Psoas muscle (tissue), 8 donors: ENCODE measurements around the gene INPP5K. TPM values are rescaled to one million over a fixed set of nuclear protein-coding genes. Genes with fewer than 3 reads are reported as not detected.
A peak's percentile ranks its signal among the peaks of the same experiment; 100 is the strongest.

Experiments used
- ATAC-seq, 4 donors: fragments of 200-7000 bp; cut with Tn5 transposase; one replicate each; pipeline ENCODE4 v1.9.1; 2020; ENCODE audit warnings: moderate library complexity in 3 of 4, mild to moderate bottlenecking in 2 of 4
- DNase-seq, 2 donors: peaks; one replicate each; pipeline ENCODE4 v3.0.0-alpha.2; 2020
- H3K27ac ChIP-seq: fragments of 200-600 bp; one replicate; pipeline ENCODE4 v1.8.0; 2022
- H3K27me3 ChIP-seq, 3 donors: fragments of 200-600 bp in 1 of 3; one replicate each; pipeline versions ENCODE4 v1.6.1 to v1.8.0; 2013 to 2022; ENCODE audit warnings: low read length in 2 of 3, mild to moderate bottlenecking in 2 of 3, moderate library complexity in 1 of 3; ENCODE audit not compliant: insufficient read depth in 3 of 3
- H3K36me3 ChIP-seq, 2 donors: fragments of 200-600 bp in 1 of 2; one replicate each; pipeline versions ENCODE4 v1.6.1 to v1.8.0; 2013 to 2022; ENCODE audit warnings: low read depth in 1 of 2, mild to moderate bottlenecking in 1 of 2, moderate library complexity in 1 of 2; ENCODE audit not compliant: insufficient read depth in 1 of 2
- H3K4me1 ChIP-seq: fragments of 200-600 bp; one replicate; pipeline ENCODE4 v1.8.0; 2022
- H3K4me3 ChIP-seq: fragments of 200-600 bp; one replicate; pipeline ENCODE4 v1.8.0; 2022; ENCODE audit warnings: mild to moderate bottlenecking
- H3K9me3 ChIP-seq: fragments of 200-600 bp; one replicate; pipeline ENCODE4 v1.8.0; 2022
- WGBS, 3 donors: extraction: QIAGEN DNeasy Blood & Tissue Kit; methylation state at CpG; one replicate each; pipeline versions ENCODE4 v1.1.6 to v1.1.7; 2013; 5-methylcytosine and 5-hydroxymethylcytosine counted together
- intact Hi-C, 2 donors: fragments of 100-400 bp; cut with DNase I; formaldehyde crosslinking; loops; one replicate each; pipeline versions ENCODE4 v1.11.0 to v1.14.2; 2022
- polyA plus RNA-seq, 3 donors: library from polyadenylated mRNA; stranded (reverse); fragments of 200-250 nt; gene quantifications; one replicate each; pipeline ENCODE4 v1.2.3, GENCODE V29; 2013
- total RNA-seq, 4 donors: library from RNA; stranded (reverse); fragmentation: NEBNext Ultra II Directional in 2 of 4; extraction: Animal tissue kit (Norgen Biotek cat#: 25700) in 2 of 4; gene quantifications; one replicate each; pipeline versions ENCODE4 v1.2.1 to v1.2.4, GENCODE V29; 2021 to 2023
- TF ChIP-seq, protein P1 (sequence below): fragments of 200-600 bp; IDR thresholded peaks from one replicate; pipeline ENCODE4 v1.8.0; 2022; ENCODE audit warnings: antibody characterized with exemption
- donor health status: healthy with polysubstance abuse.
- donor health status: DM: no; HTN: no; CAD: no; lungs with moderate emphysema.
- donor health status: Bipolar disorder and iron deficiency.
- donor health status: healthy.
- donor health status: DM: yes; HTN: yes; CAD: no.
- donor health status: DM: no; HTN: no; CAD: no.
- donor health status: DM: no; HTN: no; CAD: no.
- donor health status: DM: yes; HTN: yes; CAD: no.

Gene INPP5K
- total and polyA plus RNA-seq, 7 donors = 25.6 to 45.4 (median 38.9) TPM

DNA sequence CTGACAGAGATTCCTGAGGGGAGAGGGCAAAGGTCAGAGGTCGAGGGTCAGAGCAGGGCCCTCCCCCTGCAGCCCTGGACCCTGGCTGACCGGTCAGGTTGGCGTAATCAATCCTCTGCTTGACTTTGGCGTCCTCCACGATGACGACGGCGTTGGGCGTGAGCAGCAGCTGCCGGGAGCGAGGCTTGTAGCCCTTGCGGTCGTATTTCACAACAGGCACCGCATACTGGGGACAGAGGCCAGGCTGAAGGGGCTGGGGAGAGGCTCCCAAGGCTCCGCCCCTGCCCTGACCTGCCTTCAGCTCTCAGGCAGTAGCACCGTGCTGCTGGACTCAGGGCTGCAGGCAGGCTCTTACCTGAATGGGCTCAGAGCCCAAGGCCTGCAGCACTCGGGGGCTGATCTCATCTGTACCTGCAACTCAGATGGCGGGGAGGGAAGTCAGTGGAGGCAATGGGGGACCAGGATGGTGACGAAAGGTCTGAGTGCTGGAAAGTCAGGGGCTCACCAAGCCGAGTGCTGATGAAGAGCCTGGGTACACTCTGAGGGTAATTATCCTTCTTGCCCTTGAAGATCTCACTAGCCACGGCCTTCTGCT is 48.4 kb downstream of the INPP5K start:
- DNase-seq = peak; percentile 84 to 95
- Histone ChIP-seq H3K27ac (peak overlapping the region; percentile 56), H3K9me3 (no peaks in the 10 kb centered on the region), H3K4me1 (peaks cover 9% of the 10 kb centered on the region), H3K27me3 (no peaks in the 10 kb centered on the region), H3K4me3 (no peak overlapping the region), H3K36me3 (peaks cover 0 to 81% of the 10 kb centered on the region in 2 donors)
- WGBS, 3 donors = 31 to 49% (median 45%) methylated on average over 21 of the region's 21 CpGs
- TF ChIP-seq, protein P1, sequence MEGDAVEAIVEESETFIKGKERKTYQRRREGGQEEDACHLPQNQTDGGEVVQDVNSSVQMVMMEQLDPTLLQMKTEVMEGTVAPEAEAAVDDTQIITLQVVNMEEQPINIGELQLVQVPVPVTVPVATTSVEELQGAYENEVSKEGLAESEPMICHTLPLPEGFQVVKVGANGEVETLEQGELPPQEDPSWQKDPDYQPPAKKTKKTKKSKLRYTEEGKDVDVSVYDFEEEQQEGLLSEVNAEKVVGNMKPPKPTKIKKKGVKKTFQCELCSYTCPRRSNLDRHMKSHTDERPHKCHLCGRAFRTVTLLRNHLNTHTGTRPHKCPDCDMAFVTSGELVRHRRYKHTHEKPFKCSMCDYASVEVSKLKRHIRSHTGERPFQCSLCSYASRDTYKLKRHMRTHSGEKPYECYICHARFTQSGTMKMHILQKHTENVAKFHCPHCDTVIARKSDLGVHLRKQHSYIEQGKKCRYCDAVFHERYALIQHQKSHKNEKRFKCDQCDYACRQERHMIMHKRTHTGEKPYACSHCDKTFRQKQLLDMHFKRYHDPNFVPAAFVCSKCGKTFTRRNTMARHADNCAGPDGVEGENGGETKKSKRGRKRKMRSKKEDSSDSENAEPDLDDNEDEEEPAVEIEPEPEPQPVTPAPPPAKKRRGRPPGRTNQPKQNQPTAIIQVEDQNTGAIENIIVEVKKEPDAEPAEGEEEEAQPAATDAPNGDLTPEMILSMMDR = no peak
- peak; percentile 92 to 97 (median 95) for ATAC-seq
- intact Hi-C loops = no loop called here

DNA sequence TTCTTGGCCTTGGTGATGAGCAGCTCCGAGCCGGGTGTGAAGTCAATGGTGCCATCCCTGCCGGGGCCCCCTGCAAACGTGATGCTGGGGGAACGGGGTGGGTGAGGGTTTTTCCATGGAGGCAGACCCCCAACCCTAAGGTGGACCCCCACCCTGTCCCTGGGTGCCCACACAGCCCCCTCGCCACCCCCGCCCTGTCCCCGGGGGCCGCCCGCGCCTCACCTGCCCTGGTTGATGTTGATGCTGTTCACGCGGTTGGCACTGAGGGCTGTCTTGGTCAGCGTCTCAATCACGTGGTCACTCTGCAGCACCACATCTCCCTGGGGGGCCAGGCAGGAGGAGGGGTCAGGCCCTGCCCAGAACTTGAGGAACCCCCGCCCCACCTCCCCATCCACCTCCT is 49.2 kb downstream of the INPP5K start:
- Histone ChIP-seq H3K27me3 (no peaks in the 10 kb centered on the region), H3K9me3 (no peaks in the 10 kb centered on the region), H3K36me3 (peaks cover 0 to 78% of the 10 kb centered on the region in 2 donors), H3K27ac (no peak overlapping the region), H3K4me1 (peaks cover 9% of the 10 kb centered on the region), H3K4me3 (no peak overlapping the region)
- no peak for DNase-seq
- 78 to 91% (median 82%) methylated on average over 3 to 16 of the region's 16 CpGs for WGBS, 3 donors
- intact Hi-C loops = no loop called here
- TF ChIP-seq, protein P1 = no peak
- no peak for ATAC-seq

DNA sequence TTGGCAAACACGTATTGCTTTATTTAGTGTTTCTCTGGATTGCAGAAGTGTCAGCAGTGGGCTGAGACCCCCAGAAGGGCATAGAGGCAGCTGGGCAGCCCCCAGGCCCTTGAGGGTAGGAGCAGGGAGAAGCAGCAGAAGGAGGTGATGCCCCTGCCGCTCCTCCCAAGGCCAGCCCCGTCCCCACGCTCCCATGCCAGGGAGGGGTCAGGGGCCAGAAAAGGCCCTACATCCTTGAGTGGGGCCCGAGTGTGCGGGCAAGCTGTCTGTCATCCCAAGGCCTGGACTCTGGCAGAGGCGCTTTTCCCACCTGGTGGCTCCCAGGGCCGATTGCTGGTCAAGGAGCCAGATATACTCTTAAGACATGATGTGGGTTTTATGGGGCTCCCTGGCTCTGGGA is 52.2 kb downstream of the INPP5K start:
- Histone ChIP-seq H3K4me1 (peaks cover 20% of the 10 kb centered on the region), H3K4me3 (no peak overlapping the region), H3K9me3 (no peaks in the 10 kb centered on the region), H3K27me3 (no peaks in the 10 kb centered on the region), H3K36me3 (peaks cover 0 to 58% of the 10 kb centered on the region in 2 donors), H3K27ac (no peak overlapping the region)
- TF ChIP-seq, protein P1 = no peak
- no peak for ATAC-seq
- 88 to 93% (median 89%) methylated on average over 8 of the region's 8 CpGs for WGBS, 3 donors
- no peak for DNase-seq
- intact Hi-C loops = no loop called here

DNA sequence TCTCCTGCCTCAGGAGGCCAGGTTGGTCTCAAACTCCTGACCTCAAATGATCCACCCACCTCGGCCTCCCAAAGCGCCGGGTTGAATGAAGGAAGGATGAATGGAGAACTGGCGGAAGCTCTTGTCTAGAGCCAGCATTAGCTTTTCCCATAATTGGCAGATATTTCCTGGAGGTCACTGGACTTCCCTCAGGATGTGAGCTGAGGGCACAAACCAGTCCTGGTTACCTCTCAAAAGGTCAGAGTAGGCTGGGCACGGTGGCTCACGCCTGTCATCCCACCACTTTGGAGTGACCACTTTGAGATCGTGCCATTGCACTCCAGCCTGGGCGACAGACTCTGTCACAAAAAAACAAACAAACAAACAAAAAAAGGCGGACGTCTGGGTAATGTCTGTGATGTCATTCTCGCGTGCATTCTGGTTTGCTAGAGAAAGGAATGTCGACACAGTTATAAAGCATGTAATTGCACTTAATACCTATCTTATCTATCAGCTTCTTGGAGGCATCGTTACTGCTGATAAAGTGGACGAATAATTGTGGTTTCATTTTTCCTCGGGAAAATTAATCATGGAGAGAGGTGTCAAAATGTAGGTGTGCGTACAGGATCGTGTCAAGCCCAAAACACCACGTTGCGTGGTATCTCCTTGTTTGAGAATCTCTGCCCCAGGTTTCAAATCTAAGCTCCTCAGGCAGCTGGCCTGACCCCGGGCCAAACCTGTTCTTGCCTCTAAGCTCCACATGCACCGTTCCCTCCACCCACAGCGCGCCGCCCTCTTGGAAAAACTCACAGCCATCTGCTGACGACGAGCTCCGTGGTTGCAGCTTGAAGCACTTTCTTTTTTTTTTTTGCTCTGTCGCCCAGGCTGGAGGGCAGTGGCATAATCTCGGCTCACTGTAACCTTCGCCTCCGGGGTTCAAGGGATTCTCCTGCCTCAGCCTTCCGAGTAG is 54.0 kb downstream of the INPP5K start:
- H3K27ac ChIP-seq = no peak overlapping the region
- peaks cover 12% of the 10 kb centered on the region for H3K4me1 ChIP-seq
- TF ChIP-seq, protein P1 = no peak
- H3K4me3 ChIP-seq = no peak overlapping the region
- no peaks in the 10 kb centered on the region for H3K9me3 ChIP-seq
- 72 to 75% (median 73%) methylated on average over 33 of the region's 33 CpGs for WGBS, 3 donors
- ATAC-seq (peak in 1 of 4 donors; percentile 20), DNase-seq (no peak)
- peaks cover 0 to 42% of the 10 kb centered on the region in 2 donors for H3K36me3 ChIP-seq
- intact Hi-C loops = no loop called here
- H3K27me3 ChIP-seq = no peaks in the 10 kb centered on the region
